ENCODE results near the gene PLK2.

DNA sequence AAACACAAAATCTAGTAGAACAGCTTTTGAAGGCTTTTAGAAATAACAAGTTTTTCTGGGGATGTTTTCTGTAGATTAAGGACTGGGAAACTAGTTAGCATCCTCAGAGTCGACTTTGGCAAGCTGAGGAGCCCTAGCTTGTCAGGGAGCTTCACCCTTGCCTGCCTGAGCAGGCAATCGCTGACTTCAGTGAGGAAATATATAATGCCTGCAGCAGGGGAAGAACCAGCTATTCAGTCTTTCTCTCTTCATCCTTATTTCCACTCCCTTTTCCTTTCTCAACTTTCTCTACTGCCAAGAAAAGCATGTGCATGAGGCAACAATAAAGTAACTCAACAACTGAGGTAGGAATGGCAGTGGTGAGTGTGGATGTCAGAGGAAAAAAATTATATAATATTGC is 54.7 kb downstream of the PLK2 start:
- TF ChIP-seq EZH2 (IDR thresholded peaks at IDR 0.05; ENCODE audit: low read length) (no peak), CTCF (optimal IDR thresholded peaks at IDR 0.05 in 1 of 3, IDR thresholded peaks at IDR 0.05 in 1 of 3, conservative IDR thresholded peaks at IDR 0.05 in 1 of 3; ENCODE audit: extremely low read depth in 1 of 3, insufficient read depth in 2 of 3, low read length in 3 of 3) (no peak)

Data from keratinocyte (primary cell).